Ishikawa (cell line): ENCODE data around the gene NBL1.

Experiments used
- CEBPB ChIP-seq: IDR thresholded peaks from 2 replicates; pipeline ENCODE4 v1.6.1; 2012
- CREB1 ChIP-seq: IDR thresholded peaks from 2 replicates; pipeline ENCODE4 v1.6.1; 2012; ENCODE audit warnings: low read depth
- EP300 ChIP-seq: IDR thresholded peaks from 2 replicates; pipeline ENCODE4 v1.6.1; 2012; ENCODE audit warnings: borderline replicate concordance
- RAD21 ChIP-seq: IDR thresholded peaks from 2 replicates; pipeline ENCODE4 v1.6.1; 2012; ENCODE audit warnings: low read depth
- REST ChIP-seq: IDR thresholded peaks from 2 replicates; pipeline ENCODE4 v1.6.1; 2012; ENCODE audit warnings: low read depth, mild to moderate bottlenecking
- TAF1 ChIP-seq: IDR thresholded peaks from 2 replicates; pipeline ENCODE4 v1.6.1; 2012; ENCODE audit warnings: low read depth, mild to moderate bottlenecking
- TCF12 ChIP-seq: IDR thresholded peaks from 2 replicates; pipeline ENCODE4 v1.6.1; 2012; ENCODE audit warnings: low read depth
- TEAD4 ChIP-seq: IDR thresholded peaks from 2 replicates; pipeline ENCODE4 v1.6.1; 2012
- USF1 ChIP-seq: IDR thresholded peaks from 2 replicates; pipeline ENCODE4 v1.6.1; 2012
- YY1 ChIP-seq: IDR thresholded peaks from 2 replicates; pipeline ENCODE4 v1.6.1; 2012; ENCODE audit warnings: low read depth

- no peak for TF ChIP-seq RAD21
- no peak for TF ChIP-seq YY1
- TF ChIP-seq TCF12 = no peak
- no peak for TF ChIP-seq TAF1
- TF ChIP-seq REST = no peak
- no peak for TF ChIP-seq EP300
- TF ChIP-seq CREB1 = no peak
- TF ChIP-seq TEAD4 = no peak
- TF ChIP-seq CEBPB = no peak
- TF ChIP-seq USF1 = no peak
Observed at GRCh38 chr1:19620786-19621185, 23.3 kb upstream of the NBL1 start.
